Fibroblast of lung (primary cell): Measurements from ENCODE around the gene BAD. TPM values are rescaled to one million over a fixed set of nuclear protein-coding genes. Genes with fewer than 3 reads are reported as not detected.
A peak's percentile ranks its signal among the peaks of the same experiment; 100 is the strongest.

Experiments
- DNase-seq, 2 donors: peaks; one replicate each; pipeline versions ENCODE4 v3.0.0 to v3.0.0-alpha.2; 2010; ENCODE audit warnings: low read depth in 2 of 2
- H2AFZ ChIP-seq: 2 replicates; pipeline ENCODE4 v1.5.1; 2012; ENCODE audit warnings: low read length, control low read depth, inconsistent platforms
- H3K27ac ChIP-seq: 2 replicates; pipeline ENCODE4 v1.5.1; 2011; ENCODE audit warnings: low read length, control low read depth; ENCODE audit not compliant: insufficient read depth
- H3K27me3 ChIP-seq: 2 replicates; pipeline ENCODE4 v1.5.1; 2011; ENCODE audit warnings: mild to moderate bottlenecking, low read length; ENCODE audit not compliant: control insufficient read depth, insufficient read depth
- H3K36me3 ChIP-seq: 2 replicates; pipeline ENCODE4 v1.5.1; 2011; ENCODE audit warnings: low read length; ENCODE audit not compliant: control insufficient read depth, insufficient read depth
- H3K4me1 ChIP-seq: 2 replicates; pipeline ENCODE4 v1.5.1; 2011; ENCODE audit warnings: low read length; ENCODE audit not compliant: control insufficient read depth, insufficient read depth; ENCODE audit errors: extremely low read depth
- H3K4me2 ChIP-seq: 2 replicates; pipeline ENCODE4 v1.5.1; 2011; ENCODE audit warnings: low read length, control low read depth; ENCODE audit not compliant: insufficient read depth; ENCODE audit errors: extremely low read depth
- H3K4me3 ChIP-seq, 4 experiments: fragments of 200-600 bp in 1 of 4; sonication (generic) in 1 of 4; replicated peaks in 1 of 4; 2 replicates each; pipeline ENCODE4 v1.5.1; 2011 to 2016; ENCODE audit warnings: low read length in 4 of 4, low read depth in 3 of 4, mild to moderate bottlenecking in 3 of 4, control low read depth in 2 of 4, inconsistent platforms in 1 of 4, mixed read lengths in 1 of 4; ENCODE audit not compliant: insufficient read depth in 1 of 4; ENCODE audit errors: control extremely low read depth in 1 of 4
- H3K79me2 ChIP-seq: 2 replicates; pipeline ENCODE4 v1.5.1; 2012; ENCODE audit warnings: mild to moderate bottlenecking, low read length, inconsistent platforms; ENCODE audit not compliant: control insufficient read depth, insufficient read depth
- H3K9ac ChIP-seq: 2 replicates; pipeline ENCODE4 v1.5.1; 2011; ENCODE audit warnings: mild to moderate bottlenecking, low read length, control low read depth; ENCODE audit not compliant: insufficient read depth
- H3K9me3 ChIP-seq: 2 replicates; pipeline ENCODE4 v1.5.1; 2012; ENCODE audit warnings: low read depth, low read length; ENCODE audit not compliant: control insufficient read depth, insufficient read depth
- H4K20me1 ChIP-seq: 2 replicates; pipeline ENCODE4 v1.5.1; 2011; ENCODE audit warnings: low read length; ENCODE audit not compliant: control insufficient read depth, insufficient read depth; ENCODE audit errors: extremely low read depth
- CTCF ChIP-seq, 2 donors: IDR thresholded peaks in 1 of 2; conservative IDR thresholded peaks in 1 of 2; 1 replicate in 1 of 2; 2 replicates in 1 of 2; pipeline ENCODE4 v1.5.1; 2011 to 2012; ENCODE audit warnings: low read length in 2 of 2, control low read depth in 1 of 2, inconsistent platforms in 1 of 2, low read depth in 1 of 2, mild to moderate bottlenecking in 1 of 2
- EZH2 ChIP-seq: IDR thresholded peaks from 2 replicates; pipeline ENCODE4 v1.5.1; 2012; ENCODE audit warnings: low read length, control low read depth, mild to moderate bottlenecking; ENCODE audit errors: missing control alignments
- polyA plus RNA-seq, 2 donors: library from polyadenylated mRNA; depleted of rRNA in 1 of 2; stranded (reverse) in 1 of 2; unstranded in 1 of 2; fragments of >200 nt; gene quantifications; 2 replicates each; pipeline ENCODE4 v1.2.1, GENCODE V29; 2011 to 2012; ENCODE audit warnings: missing spikeins in 1 of 2
- total RNA-seq: library from RNA; depleted of rRNA; stranded (reverse); fragments of >200 nt; gene quantifications from 2 replicates; pipeline ENCODE4 v1.2.1, GENCODE V29; 2014

BAD gene
- total and polyA plus RNA-seq, 2 donors (not counting 1 experiment from before 2014, with no cell fraction given) = 31.6 to 79.9 TPM

DNA sequence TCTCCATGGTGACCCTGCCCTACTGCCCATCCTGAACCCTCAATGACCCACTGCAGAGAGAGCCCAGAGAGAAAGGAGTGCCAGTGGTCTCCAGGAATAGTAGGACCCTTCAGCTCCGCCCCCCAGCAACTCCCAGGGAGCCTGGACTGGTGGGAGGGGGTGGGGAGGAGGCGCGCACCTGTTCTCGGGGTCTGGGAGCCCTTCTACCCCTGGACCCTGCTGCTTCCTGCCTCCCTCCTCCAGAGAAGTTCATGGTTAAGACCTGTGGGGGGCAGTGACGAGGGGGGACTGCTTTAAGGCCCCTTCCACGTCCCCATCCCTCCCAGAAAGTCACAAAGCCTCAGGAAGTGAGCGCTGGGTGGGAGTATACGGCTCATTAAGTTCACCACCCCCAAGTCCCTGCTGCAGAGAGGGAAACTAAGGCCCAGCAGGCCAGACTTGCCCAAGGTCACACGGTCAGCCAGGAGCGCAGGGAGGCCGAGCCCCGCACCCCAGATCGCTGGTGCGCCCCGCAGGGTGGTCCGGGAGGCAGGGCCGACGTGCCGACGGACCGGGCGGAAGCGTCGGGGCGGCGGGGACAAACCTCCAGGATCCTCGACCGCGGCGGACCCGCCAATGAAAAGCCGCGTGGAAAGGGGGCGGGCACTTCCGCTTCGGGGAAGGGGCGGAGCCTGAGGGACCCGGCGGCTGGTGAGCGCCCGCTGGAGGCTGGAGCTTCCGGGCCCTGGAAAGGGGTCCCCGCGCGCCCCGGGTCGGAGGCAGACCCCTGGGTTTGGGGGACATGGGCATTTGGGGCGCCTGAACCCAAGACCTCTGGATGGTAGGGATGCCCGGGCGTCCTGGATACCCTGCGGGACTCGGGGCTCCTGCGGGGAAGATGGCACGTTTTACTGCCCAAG, 58.6 kb downstream of the BAD start, which contains the start of the genes NUDT22 and TRPT1:
Gene NUDT22 (plus strand): TSS at position 667 of the 899 bp plus-strand sequence. CDS start 379 bp downstream, outside the sequence.
Gene TRPT1 (minus strand): TSS at position 579 of the 899 bp plus-strand sequence. CDS start 326 bp downstream, at position 253.
- peak; percentile 24 to 28 for TF ChIP-seq CTCF (conservative IDR thresholded peaks at IDR 0.05 in 1 of 2, IDR thresholded peaks at IDR 0.05 in 1 of 2; ENCODE audit: low read depth in 1 of 2, low read length in 2 of 2)
- no peak for TF ChIP-seq EZH2
- peak; percentile 71 to 72 for DNase-seq

DNA sequence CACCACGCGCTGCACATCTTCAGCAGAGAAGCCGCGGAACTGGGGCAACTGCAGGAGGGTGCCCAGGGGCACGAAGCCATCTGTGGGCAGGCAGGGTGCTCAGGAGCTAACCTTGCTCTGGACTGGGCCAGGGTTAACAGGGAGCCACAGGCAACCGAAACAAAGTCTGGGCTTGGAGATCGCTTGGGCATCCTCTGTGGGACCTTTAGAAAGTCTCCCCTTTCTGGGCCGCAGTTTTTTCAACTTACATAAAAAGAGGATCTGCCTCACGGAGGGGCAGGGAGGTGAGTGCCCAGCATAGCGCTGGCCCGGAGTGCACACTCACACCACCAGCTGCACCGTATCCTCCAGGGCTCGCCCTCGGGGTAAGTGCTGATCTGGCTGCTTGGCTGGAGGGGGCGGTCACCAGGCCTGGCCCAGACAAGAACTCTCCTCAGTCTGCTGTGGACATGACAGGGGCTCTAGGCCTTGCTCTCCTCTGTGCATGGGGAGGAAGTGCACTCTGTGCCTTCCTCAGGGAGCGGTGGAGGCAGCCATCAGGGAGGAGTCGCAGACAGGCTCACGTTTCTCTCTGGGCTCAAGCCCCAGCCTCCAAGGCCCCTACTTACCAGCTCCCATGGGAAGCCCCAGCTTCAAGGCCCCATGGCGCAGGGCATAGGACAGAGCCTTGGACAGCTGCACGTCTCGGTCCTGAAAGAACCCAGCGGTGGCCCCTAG, 59.4 kb downstream of the BAD start:
- H3K9me3 ChIP-seq = no peaks in the 10 kb centered on the region
- peaks cover 8% of the 10 kb centered on the region for H3K4me1 ChIP-seq
- no peak overlapping the region for H2AFZ ChIP-seq
- no peaks in the 10 kb centered on the region for H4K20me1 ChIP-seq
- H3K36me3 ChIP-seq = peaks cover 14% of the 10 kb centered on the region
- no peak for TF ChIP-seq CTCF (conservative IDR thresholded peaks at IDR 0.05 in 1 of 2, IDR thresholded peaks at IDR 0.05 in 1 of 2; ENCODE audit: low read depth in 1 of 2, low read length in 2 of 2)
- TF ChIP-seq EZH2 = no peak
- peak overlapping the region; percentile 81 to 90 (median 88) for H3K4me3 ChIP-seq
- H3K27ac ChIP-seq = peak overlapping the region; percentile 68
- no peaks in the 10 kb centered on the region for H3K27me3 ChIP-seq
- DNase-seq = no peak
- H3K4me2 ChIP-seq = peak overlapping the region; percentile 95
- peaks cover 8% of the 10 kb centered on the region for H3K79me2 ChIP-seq
- H3K9ac ChIP-seq = no peak overlapping the region

More for the DNA sequence above, 58.6 kb downstream of the BAD start, which contains the start of the genes NUDT22 and TRPT1:
- peak within 1 kb of the TSS; percentile 76 for H3K9ac ChIP-seq
- H4K20me1 ChIP-seq = no peaks in the 10 kb centered on the region
- peaks cover 8% of the 10 kb centered on the region for H3K79me2 ChIP-seq
- H3K27me3 ChIP-seq = no peaks in the 10 kb centered on the region
- peak within 1 kb of the TSS; percentile 81 to 90 (median 88) for H3K4me3 ChIP-seq
- H3K27ac ChIP-seq = peak within 1 kb of the TSS; percentile 68
- no peaks in the 10 kb centered on the region for H3K9me3 ChIP-seq
- peaks cover 9% of the 10 kb centered on the region for H3K36me3 ChIP-seq
- peak within 1 kb of the TSS; percentile 95 for H3K4me2 ChIP-seq
- peaks cover 8% of the 10 kb centered on the region for H3K4me1 ChIP-seq
- H2AFZ ChIP-seq = peak within 1 kb of the TSS; percentile 76
